GM12878 (cell line): ENCODE measurements around the gene SLC25A13. TPM values are rescaled to one million over a fixed set of nuclear protein-coding genes. Genes with fewer than 3 reads are reported as not detected.

Experiments used
- ATAC-seq: fragments of 200-7000 bp; cut with Tn5 transposase; 3 replicates; pipeline ENCODE4 v1.9.1; 2020; ENCODE audit warnings: mild to moderate bottlenecking, moderate library complexity
- BruUV-seq: library from RNA; stranded (reverse); fragments of 400-500 nt; replicated peaks from 2 replicates; lab custom pipeline; 2021; lab: Mats Ljungman, UMichigan
- CTCF ChIA-PET: fragments of 300-600 bp; sonication (Branson Sonifier 250); formaldehyde crosslinking; extraction: SDS; loops from one replicate; lab custom pipeline; 2021; ENCODE audit warnings: inconsistent platforms; lab: Yijun Ruan, JAX
- POLR2A ChIA-PET: fragments of 350-600 bp; formaldehyde crosslinking; extraction: SDS; loops from one replicate; lab custom pipeline; 2021; ENCODE audit warnings: inconsistent platforms; lab: Charles Lee
- RAD21 ChIA-PET: fragments of 300-600 bp; sonication (Branson Sonifier 250); formaldehyde crosslinking; loops from one replicate; lab custom pipeline; 2023; ENCODE audit warnings: antibody characterized with exemption; ENCODE audit not compliant: unreplicated experiment; lab: Charles Lee
- SMC1A ChIA-PET: fragments of 300-600 bp; sonication (Branson Sonifier 250); formaldehyde crosslinking; loops from one replicate; lab custom pipeline; 2023; ENCODE audit not compliant: unreplicated experiment, uncharacterized antibody; lab: Charles Lee
- DNase-seq: peaks from one replicate; pipeline ENCODE4 v3.0.0-alpha.2; 2011; ENCODE audit warnings: low read depth, low spot score
- FAIRE-seq: peaks from 3 replicates; lab custom pipeline; 2011; peaks lifted over from hg19 to GRCh38; lab: Jason Lieb, UNC
- H2AFZ ChIP-seq: 2 replicates; pipeline ENCODE4 v1.6.0; 2011; ENCODE audit warnings: low read depth, low read length, control low read depth; ENCODE audit not compliant: control insufficient read depth
- H3K27ac ChIP-seq: 2 replicates; pipeline ENCODE4 v1.5.1; 2011; ENCODE audit warnings: control low read depth; ENCODE audit not compliant: control insufficient read depth, insufficient read depth
- H3K27me3 ChIP-seq, 2 experiments: replicated peaks in 1 of 2; 2 replicates each; pipeline versions ENCODE4 v1.6.0 to v1.6.1; 2011; ENCODE audit warnings: low read length in 1 of 2; ENCODE audit not compliant: control insufficient read depth in 2 of 2, insufficient read depth in 2 of 2
- H3K36me3 ChIP-seq, 2 experiments: 2 replicates each; pipeline ENCODE4 v1.5.1; 2011; ENCODE audit warnings: low read length in 1 of 2; ENCODE audit not compliant: control insufficient read depth in 2 of 2, insufficient read depth in 2 of 2
- H3K4me1 ChIP-seq: 2 replicates; pipeline ENCODE4 v1.6.1; 2011; ENCODE audit warnings: mild to moderate bottlenecking, low read length, moderate library complexity, mixed read lengths; ENCODE audit not compliant: control insufficient read depth, insufficient read depth
- H3K4me2 ChIP-seq: 2 replicates; pipeline ENCODE4 v1.6.0; 2011; ENCODE audit warnings: control low read depth; ENCODE audit not compliant: control insufficient read depth, insufficient read depth
- H3K4me3 ChIP-seq: fragments of 200-600 bp; sonication (generic); 2 replicates; pipeline ENCODE4 v1.5.1; 2016
- H3K79me2 ChIP-seq: 2 replicates; pipeline ENCODE4 v1.6.0; 2011; ENCODE audit warnings: low read length; ENCODE audit not compliant: control insufficient read depth, insufficient read depth
- H3K9ac ChIP-seq: 2 replicates; pipeline ENCODE4 v1.8.0; 2011; ENCODE audit warnings: low read length, control low read depth, mixed read lengths; ENCODE audit not compliant: control insufficient read depth, insufficient read depth
- H3K9me3 ChIP-seq: replicated peaks from 3 replicates; pipeline ENCODE4 v1.5.1; 2011; ENCODE audit warnings: mild to moderate bottlenecking, low read length; ENCODE audit not compliant: control insufficient read depth, insufficient read depth
- H4K20me1 ChIP-seq: 2 replicates; pipeline ENCODE4 v1.6.0; 2011; ENCODE audit not compliant: control insufficient read depth, insufficient read depth
- BCL3 ChIP-seq: IDR thresholded peaks from 2 replicates; pipeline ENCODE4 v1.6.1; 2011; ENCODE audit warnings: borderline replicate concordance, low read depth, mild to moderate bottlenecking, moderate library complexity, low read length; ENCODE audit not compliant: insufficient read depth, poor library complexity, severe bottlenecking
- EP300 ChIP-seq, 2 experiments: fragments of 150-350 bp in 1 of 2; IDR thresholded peaks; 2 replicates each; pipeline ENCODE4 v1.6.1; 2011 to 2012; ENCODE audit warnings: low read depth in 2 of 2, low read length in 2 of 2, borderline replicate concordance in 1 of 2, improper control_type of control experiment in 1 of 2, inconsistent platforms in 1 of 2; ENCODE audit not compliant: control insufficient read depth in 1 of 2
- FOXM1 ChIP-seq: IDR thresholded peaks from 2 replicates; pipeline ENCODE4 v1.6.1; 2012; ENCODE audit warnings: low read depth, mild to moderate bottlenecking, inconsistent platforms, low read length, moderate library complexity
- GATAD2B ChIP-seq: fragments of 450-650 bp; conservative IDR thresholded peaks from 2 replicates; pipeline ENCODE4 v1.6.1; 2017; ENCODE audit warnings: low read depth, mild to moderate bottlenecking, moderate library complexity
- IKZF1 ChIP-seq: fragments of 450-650 bp; conservative IDR thresholded peaks from 2 replicates; pipeline ENCODE4 v1.6.1; 2017; ENCODE audit warnings: antibody characterized with exemption, mild to moderate bottlenecking
- JUNB ChIP-seq: IDR thresholded peaks from 2 replicates; pipeline ENCODE4 v1.6.1; 2016; ENCODE audit warnings: antibody characterized with exemption, mild to moderate bottlenecking
- KAT2A ChIP-seq: conservative IDR thresholded peaks from 2 replicates; pipeline ENCODE4 v1.6.1; 2011; ENCODE audit warnings: low read depth, low read length; ENCODE audit not compliant: control insufficient read depth
- MTA3 ChIP-seq: IDR thresholded peaks from 2 replicates; pipeline ENCODE4 v1.6.1; 2012; ENCODE audit warnings: low read length, inconsistent platforms, borderline replicate concordance
- MXI1 ChIP-seq: fragments of 150-350 bp; IDR thresholded peaks from 2 replicates; pipeline ENCODE4 v1.6.1; 2011; ENCODE audit warnings: low read depth, mild to moderate bottlenecking, inconsistent platforms, low read length, improper control_type of control experiment
- NRF1 ChIP-seq: conservative IDR thresholded peaks from 2 replicates; pipeline ENCODE4 v1.6.1; 2011; ENCODE audit warnings: mild to moderate bottlenecking, low read depth, low read length, improper control_type of control experiment
- PAX5 ChIP-seq: IDR thresholded peaks from 2 replicates; pipeline ENCODE4 v1.6.1; 2011; ENCODE audit warnings: low read depth, low read length, borderline replicate concordance
- RBBP5 ChIP-seq: fragments of 200-600 bp; sonication (generic); conservative IDR thresholded peaks from 2 replicates; pipeline ENCODE4 v1.6.1; 2016
- RCOR1 ChIP-seq: conservative IDR thresholded peaks from 2 replicates; pipeline ENCODE4 v1.6.1; 2012; ENCODE audit warnings: low read depth, low read length, improper control_type of control experiment
- SPI1 ChIP-seq: IDR thresholded peaks from 2 replicates; pipeline ENCODE4 v1.6.1; 2011; ENCODE audit warnings: low read depth, mild to moderate bottlenecking, low read length, moderate library complexity, borderline replicate concordance; ENCODE audit not compliant: insufficient read depth
- SREBF1 ChIP-seq: IDR thresholded peaks from 2 replicates; pipeline ENCODE4 v1.6.1; 2012; ENCODE audit warnings: mild to moderate bottlenecking, low read length
- SUZ12 ChIP-seq: fragments of 200-600 bp; sonication (generic); IDR thresholded peaks from one replicate; pipeline ENCODE4 v1.6.1; 2018; ENCODE audit warnings: antibody characterized with exemption, mild to moderate bottlenecking; ENCODE audit not compliant: unreplicated experiment
- YY1 ChIP-seq: IDR thresholded peaks from 2 replicates; pipeline ENCODE4 v1.6.1; 2011; ENCODE audit warnings: low read depth, mild to moderate bottlenecking, low read length
- ZZZ3 ChIP-seq: IDR thresholded peaks from 2 replicates; pipeline ENCODE4 v1.6.1; 2011; ENCODE audit warnings: low read depth; ENCODE audit not compliant: control insufficient read depth, insufficient read length
- WGBS: methylation state at CpG from one replicate; pipeline ENCODE4 v1.1.6; 2016; ENCODE audit warnings: low lambda C conversion rate; ENCODE audit not compliant: insufficient replicate concordance, insufficient coverage; ENCODE audit errors: missing lambda C conversion rate; 5-methylcytosine and 5-hydroxymethylcytosine counted together
- in situ Hi-C: fragments of 300-500 bp; cut with MboI; formaldehyde crosslinking; loops from 9 replicates; pipeline ENCODE4 v1.14.3; 2018; ENCODE audit warnings: mixed read lengths
- intact Hi-C: fragments of 100-400 bp; cut with micrococcal nuclease; formaldehyde crosslinking; loops from one replicate; pipeline ENCODE4 v1.14.2; 2022; ENCODE audit not compliant: unreplicated experiment
- polyA plus RNA-seq, 11 experiments: library from polyadenylated mRNA; depleted of rRNA in 4 of 11; unstranded in 6 of 11; stranded (reverse) in 5 of 11; fragments of >200 nt; fragmentation: Nextera tagmentation in 4 of 11; fragmentation: Illumina TruSeq in 1 of 11; extraction: Ambion mirVana in 4 of 11; extraction: Trizol in 1 of 11; gene quantifications; 1 replicate in 1 of 11; 2 replicates in 10 of 11; pipeline versions ENCODE4 v1.2.1 to v1.2.3, GENCODE V29; 2011 to 2016; ENCODE audit warnings: inconsistent platforms in 2 of 11, missing spikeins in 2 of 11, low read depth in 1 of 11
- total RNA-seq, 4 experiments: library from RNA; depleted of rRNA in 3 of 4; stranded (reverse); fragments of >200 nt in 3 of 4; fragmentation: Illumina TruSeq in 1 of 4; extraction: Trizol in 1 of 4; gene quantifications; 2 replicates each; pipeline versions ENCODE4 v1.2.1 to v1.2.3, GENCODE V29; 2013 to 2021
- TF ChIP-seq, protein P1 (sequence below): fragments of 450-650 bp; formaldehyde crosslinking; IDR thresholded peaks from 2 replicates; pipeline ENCODE4 v1.4.0; 2020; ENCODE audit warnings: mild to moderate bottlenecking, moderate library complexity

SLC25A13 gene
- total and polyA plus RNA-seq, 10 of the 15 experiments (the other 5 are each of a cell fraction or from before 2014, with no cell fraction given), result 7.0 to 24.7 (median 18.6) TPM

GRCh38 chr7:96198047-96198636 lies 123.8 kb downstream of the SLC25A13 start:
- 74% methylated on average over 3 of the region's 3 CpGs for WGBS
- no peaks in the 10 kb centered on the region for H3K79me2 ChIP-seq
- H3K36me3 ChIP-seq, result peaks cover 0 to 2% of the 10 kb centered on the region in 2 experiments; a peak in 1 of 4 replicates
- FAIRE-seq, result no peak
- no peaks in the 10 kb centered on the region for H4K20me1 ChIP-seq
- TF ChIP-seq RCOR1, result no peak
- TF ChIP-seq SUZ12, result no peak
- TF ChIP-seq KAT2A, result no peak
- TF ChIP-seq BCL3, result no peak
- TF ChIP-seq SPI1, result no peak
- TF ChIP-seq MTA3, result no peak
- no peak for TF ChIP-seq JUNB
- no peak for TF ChIP-seq YY1
- TF ChIP-seq EP300 (IDR thresholded peaks at IDR 0.05; ENCODE audit: borderline replicate concordance in 1 of 2, control insufficient read depth in 1 of 2, low read depth in 2 of 2, low read length in 2 of 2), result no peak
- TF ChIP-seq, protein P1, sequence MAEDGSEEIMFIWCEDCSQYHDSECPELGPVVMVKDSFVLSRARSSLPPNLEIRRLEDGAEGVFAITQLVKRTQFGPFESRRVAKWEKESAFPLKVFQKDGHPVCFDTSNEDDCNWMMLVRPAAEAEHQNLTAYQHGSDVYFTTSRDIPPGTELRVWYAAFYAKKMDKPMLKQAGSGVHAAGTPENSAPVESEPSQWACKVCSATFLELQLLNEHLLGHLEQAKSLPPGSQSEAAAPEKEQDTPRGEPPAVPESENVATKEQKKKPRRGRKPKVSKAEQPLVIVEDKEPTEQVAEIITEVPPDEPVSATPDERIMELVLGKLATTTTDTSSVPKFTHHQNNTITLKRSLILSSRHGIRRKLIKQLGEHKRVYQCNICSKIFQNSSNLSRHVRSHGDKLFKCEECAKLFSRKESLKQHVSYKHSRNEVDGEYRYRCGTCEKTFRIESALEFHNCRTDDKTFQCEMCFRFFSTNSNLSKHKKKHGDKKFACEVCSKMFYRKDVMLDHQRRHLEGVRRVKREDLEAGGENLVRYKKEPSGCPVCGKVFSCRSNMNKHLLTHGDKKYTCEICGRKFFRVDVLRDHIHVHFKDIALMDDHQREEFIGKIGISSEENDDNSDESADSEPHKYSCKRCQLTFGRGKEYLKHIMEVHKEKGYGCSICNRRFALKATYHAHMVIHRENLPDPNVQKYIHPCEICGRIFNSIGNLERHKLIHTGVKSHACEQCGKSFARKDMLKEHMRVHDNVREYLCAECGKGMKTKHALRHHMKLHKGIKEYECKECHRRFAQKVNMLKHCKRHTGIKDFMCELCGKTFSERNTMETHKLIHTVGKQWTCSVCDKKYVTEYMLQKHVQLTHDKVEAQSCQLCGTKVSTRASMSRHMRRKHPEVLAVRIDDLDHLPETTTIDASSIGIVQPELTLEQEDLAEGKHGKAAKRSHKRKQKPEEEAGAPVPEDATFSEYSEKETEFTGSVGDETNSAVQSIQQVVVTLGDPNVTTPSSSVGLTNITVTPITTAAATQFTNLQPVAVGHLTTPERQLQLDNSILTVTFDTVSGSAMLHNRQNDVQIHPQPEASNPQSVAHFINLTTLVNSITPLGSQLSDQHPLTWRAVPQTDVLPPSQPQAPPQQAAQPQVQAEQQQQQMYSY (CRISPR knock-in tag), result no peak
- TF ChIP-seq IKZF1, result no peak
- TF ChIP-seq ZZZ3, result no peak
- no peak for TF ChIP-seq MXI1
- TF ChIP-seq NRF1, result no peak
- no peak for TF ChIP-seq PAX5
- no peak for TF ChIP-seq FOXM1
- no peak for TF ChIP-seq RBBP5
- TF ChIP-seq GATAD2B, result no peak
- no peak for TF ChIP-seq SREBF1
- no peaks in the 10 kb centered on the region for H3K4me1 ChIP-seq
- ChIA-PET RAD21 (no interaction called here), CTCF (interaction anchor here (0.6 kb wide), 1 partner anchor 107 kb away, joined by 3 read pairs; no protein-coding TSS in a partner anchor), SMC1A (interaction anchor here (0.9 kb wide), 1 partner anchor 23 kb away, joined by 3 read pairs; no protein-coding TSS in a partner anchor), POLR2A (no interaction called here)
- no peak overlapping the region for H2AFZ ChIP-seq
- no peaks in the 10 kb centered on the region for H3K9me3 ChIP-seq
- BruUV-seq, result no TSS peak
- in situ Hi-C loops, result no loop called here
- no peak overlapping the region for H3K9ac ChIP-seq
- no peaks in the 10 kb centered on the region for H3K27me3 ChIP-seq
- intact Hi-C loops, result no loop called here
- no peak overlapping the region for H3K27ac ChIP-seq
- no peak overlapping the region for H3K4me2 ChIP-seq
- no peak overlapping the region for H3K4me3 ChIP-seq
- no peak for ATAC-seq
- DNase-seq, result no peak
